ENCODE data around the gene PIWIL4.

DNA sequence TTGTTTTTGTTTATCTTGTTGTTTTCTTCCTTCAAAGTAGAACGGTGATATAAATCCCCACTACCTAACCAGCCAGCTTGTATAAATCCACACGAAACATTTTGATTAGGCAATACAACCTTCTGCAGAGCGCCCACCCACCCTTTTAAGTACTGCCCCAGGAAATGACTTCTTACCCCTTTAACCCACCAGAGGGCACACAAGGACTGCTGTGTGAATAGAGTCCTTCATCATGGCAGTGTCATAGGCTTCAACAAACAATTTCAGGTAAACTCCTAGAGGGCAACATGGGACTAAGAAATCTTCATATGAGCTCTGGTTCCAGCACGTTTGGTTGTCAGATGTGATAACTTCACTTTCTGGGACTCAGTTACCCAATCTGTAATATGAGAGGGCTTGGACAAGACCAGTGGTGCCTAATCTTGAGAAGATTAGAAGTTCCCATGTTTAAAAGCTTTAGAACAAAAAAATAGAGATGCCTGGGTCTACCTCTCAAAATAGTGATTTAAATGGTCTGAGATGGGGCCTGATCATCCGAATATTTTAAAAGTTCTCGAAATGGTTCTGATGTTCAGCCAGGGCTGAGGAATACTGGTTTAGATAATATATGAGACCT is 56.1 kb downstream of the PIWIL4 start:
- no peak for TF ChIP-seq EZH2 (IDR thresholded peaks at IDR 0.05; ENCODE audit: low read length, unreplicated experiment)
- TF ChIP-seq, protein P1, sequence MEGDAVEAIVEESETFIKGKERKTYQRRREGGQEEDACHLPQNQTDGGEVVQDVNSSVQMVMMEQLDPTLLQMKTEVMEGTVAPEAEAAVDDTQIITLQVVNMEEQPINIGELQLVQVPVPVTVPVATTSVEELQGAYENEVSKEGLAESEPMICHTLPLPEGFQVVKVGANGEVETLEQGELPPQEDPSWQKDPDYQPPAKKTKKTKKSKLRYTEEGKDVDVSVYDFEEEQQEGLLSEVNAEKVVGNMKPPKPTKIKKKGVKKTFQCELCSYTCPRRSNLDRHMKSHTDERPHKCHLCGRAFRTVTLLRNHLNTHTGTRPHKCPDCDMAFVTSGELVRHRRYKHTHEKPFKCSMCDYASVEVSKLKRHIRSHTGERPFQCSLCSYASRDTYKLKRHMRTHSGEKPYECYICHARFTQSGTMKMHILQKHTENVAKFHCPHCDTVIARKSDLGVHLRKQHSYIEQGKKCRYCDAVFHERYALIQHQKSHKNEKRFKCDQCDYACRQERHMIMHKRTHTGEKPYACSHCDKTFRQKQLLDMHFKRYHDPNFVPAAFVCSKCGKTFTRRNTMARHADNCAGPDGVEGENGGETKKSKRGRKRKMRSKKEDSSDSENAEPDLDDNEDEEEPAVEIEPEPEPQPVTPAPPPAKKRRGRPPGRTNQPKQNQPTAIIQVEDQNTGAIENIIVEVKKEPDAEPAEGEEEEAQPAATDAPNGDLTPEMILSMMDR (conservative IDR thresholded peaks at IDR 0.05; ENCODE audit: low read depth, low read length) = peak; percentile 99
